Neuronal stem cell (in vitro differentiated cells): Measurements from ENCODE around the gene CNIH2.
"Not testable (repeated sequence)": the region's sequence is repeated elsewhere in the genome, so short reads cannot be mapped to it uniquely, and the experiment has no call there.

Source experiments
- DNase-seq: peaks from one replicate; pipeline ENCODE4 v3.0.0-alpha.2; 2013; ENCODE audit warnings: low spot score
- H2AFZ ChIP-seq: one replicate; pipeline ENCODE4 v1.6.1; 2013; ENCODE audit warnings: mild to moderate bottlenecking, low read length, inconsistent platforms
- H2AK5ac ChIP-seq: 2 replicates; pipeline ENCODE4 v1.6.1; 2013; ENCODE audit warnings: low read depth, mild to moderate bottlenecking, inconsistent platforms, low read length, moderate library complexity, mixed read lengths
- H2BK120ac ChIP-seq: 2 replicates; pipeline ENCODE4 v1.6.1; 2013; ENCODE audit warnings: low read depth, mild to moderate bottlenecking, inconsistent platforms, low read length, moderate library complexity, mixed read lengths
- H2BK12ac ChIP-seq: one replicate; pipeline ENCODE4 v1.6.1; 2013; ENCODE audit warnings: low read length, inconsistent platforms
- H2BK15ac ChIP-seq: 2 replicates; pipeline ENCODE4 v1.6.1; 2013; ENCODE audit warnings: mild to moderate bottlenecking, low read length, inconsistent platforms, mixed read lengths
- H2BK5ac ChIP-seq: one replicate; pipeline ENCODE4 v1.6.1; 2013; ENCODE audit warnings: inconsistent platforms, mild to moderate bottlenecking, low read length, moderate library complexity
- H3K14ac ChIP-seq: one replicate; pipeline ENCODE4 v1.6.1; 2013; ENCODE audit warnings: low read length, inconsistent platforms
- H3K18ac ChIP-seq: 2 replicates; pipeline ENCODE4 v1.6.1; 2013; ENCODE audit warnings: low read length, inconsistent platforms
- H3K23ac ChIP-seq: 2 replicates; pipeline ENCODE4 v1.6.1; 2013; ENCODE audit warnings: low read depth, mild to moderate bottlenecking, mixed read lengths, low read length, inconsistent platforms; ENCODE audit not compliant: poor library complexity
- H3K27ac ChIP-seq: replicated peaks from 3 replicates; pipeline ENCODE4 v1.5.1; 2013; ENCODE audit warnings: low read length, inconsistent platforms
- H3K27me3 ChIP-seq, 3 experiments: 2 replicates each; pipeline ENCODE4 v1.6.1; 2013; ENCODE audit warnings: low read length in 3 of 3, mild to moderate bottlenecking in 2 of 3, inconsistent platforms in 1 of 3, low read depth in 1 of 3, mixed read lengths in 1 of 3, moderate library complexity in 1 of 3; ENCODE audit not compliant: control insufficient read depth in 3 of 3, insufficient read depth in 3 of 3
- H3K36me3 ChIP-seq, 2 donors: replicated peaks in 1 of 2; 2 replicates each; pipeline ENCODE4 v1.6.1; 2013; ENCODE audit warnings: low read length in 2 of 2; ENCODE audit not compliant: control insufficient read depth in 2 of 2, insufficient read depth in 2 of 2
- H3K4ac ChIP-seq: 2 replicates; pipeline ENCODE4 v1.6.1; 2013; ENCODE audit warnings: inconsistent platforms, mild to moderate bottlenecking, low read length, moderate library complexity
- H3K4me1 ChIP-seq, 2 donors: 1 replicate in 1 of 2; 2 replicates in 1 of 2; pipeline ENCODE4 v1.6.1; 2013; ENCODE audit warnings: low read length in 2 of 2, low read depth in 1 of 2; ENCODE audit not compliant: control insufficient read depth in 2 of 2, insufficient read depth in 1 of 2
- H3K4me2 ChIP-seq: one replicate; pipeline ENCODE4 v1.6.1; 2013; ENCODE audit warnings: mild to moderate bottlenecking, low read length, inconsistent platforms; ENCODE audit not compliant: insufficient read depth, poor library complexity, severe bottlenecking
- H3K4me3 ChIP-seq, 2 donors: 2 replicates each; pipeline ENCODE4 v1.5.1; 2013; ENCODE audit warnings: low read length in 2 of 2, mild to moderate bottlenecking in 2 of 2, inconsistent platforms in 1 of 2, moderate library complexity in 1 of 2
- H3K79me1 ChIP-seq: one replicate; pipeline ENCODE4 v1.6.1; 2013; ENCODE audit warnings: low read depth, mild to moderate bottlenecking, inconsistent platforms, low read length, moderate library complexity
- H3K9ac ChIP-seq: one replicate; pipeline ENCODE4 v1.6.1; 2013; ENCODE audit warnings: mild to moderate bottlenecking, low read depth, low read length, inconsistent platforms; ENCODE audit not compliant: poor library complexity
- H3K9me3 ChIP-seq, 2 donors: replicated peaks in 1 of 2; 2 replicates each; pipeline versions ENCODE3 to v1.6.1; 2013; ENCODE audit warnings: low read length in 2 of 2, mild to moderate bottlenecking in 2 of 2, inconsistent platforms in 1 of 2, low read depth in 1 of 2, mixed read lengths in 1 of 2, moderate library complexity in 1 of 2; ENCODE audit not compliant: control insufficient read depth in 2 of 2, insufficient read depth in 1 of 2
- H4K8ac ChIP-seq: one replicate; pipeline ENCODE4 v1.6.1; 2013; ENCODE audit warnings: low read depth, mild to moderate bottlenecking, inconsistent platforms, low read length, moderate library complexity
- H4K91ac ChIP-seq: one replicate; pipeline ENCODE4 v1.6.1; 2013; ENCODE audit warnings: low read length, low read depth, mild to moderate bottlenecking, inconsistent platforms; ENCODE audit not compliant: poor library complexity
- WGBS, 2 donors: extraction: QIAGEN DNeasy Blood & Tissue Kit; methylation state at CpG; one replicate each; pipeline ENCODE4 v1.1.7; 2013; ENCODE audit warnings: missing lambda C conversion rate in 2 of 2, mixed read lengths in 1 of 2; ENCODE audit not compliant: insufficient read length in 2 of 2, insufficient replicate concordance in 1 of 2; ENCODE audit errors: extremely low coverage in 2 of 2; 5-methylcytosine and 5-hydroxymethylcytosine counted together

CNIH2 gene

GRCh38 chr11:66247801-66248200 is 30.2 kb upstream of the CNIH2 start:
- Histone ChIP-seq H2BK5ac (no peak overlapping the region), H3K79me1 (peaks cover 3% of the 10 kb centered on the region), H2BK12ac (no peak overlapping the region), H3K9me3 (no peaks in the 10 kb centered on the region), H3K14ac (no peak overlapping the region), H3K27ac (no peak overlapping the region), H3K4me1 (peaks cover 0 to 5% of the 10 kb centered on the region in 2 donors), H2AK5ac (no peak overlapping the region), H3K4me2 (no peak overlapping the region), H3K23ac (no peak overlapping the region), H4K91ac (no peak overlapping the region), H2AFZ (no peak overlapping the region), H3K18ac (no peak overlapping the region), H3K27me3 (no peaks in the 10 kb centered on the region), H3K4ac (no peak overlapping the region), H3K9ac (no peak overlapping the region), H2BK15ac (no peak overlapping the region), H3K4me3 (no peak overlapping the region), H2BK120ac (no peak overlapping the region), H3K36me3 (peaks cover 2 to 19% of the 10 kb centered on the region in 2 donors), H4K8ac (no peak overlapping the region)
- WGBS, 2 donors: no CpG with 5 or more reads among the region's 3 CpGs
- no peak for DNase-seq

GRCh38 chr11:66248903-66249302 is 29.1 kb upstream of the CNIH2 start:
- Histone ChIP-seq H3K18ac (no peak overlapping the region), H3K4me3 (no peak overlapping the region), H3K36me3 (peaks cover 2 to 17% of the 10 kb centered on the region in 2 donors), H2AK5ac (no peak overlapping the region), H3K27ac (no peak overlapping the region), H3K4me2 (no peak overlapping the region), H2BK120ac (no peak overlapping the region), H2BK12ac (no peak overlapping the region), H3K9me3 (no peaks in the 10 kb centered on the region), H3K4ac (no peak overlapping the region), H3K4me1 (peaks cover 1 to 4% of the 10 kb centered on the region in 2 donors), H2AFZ (no peak overlapping the region), H4K8ac (no peak overlapping the region), H3K14ac (no peak overlapping the region), H4K91ac (no peak overlapping the region), H2BK5ac (no peak overlapping the region), H3K23ac (no peak overlapping the region), H3K79me1 (peaks cover 3% of the 10 kb centered on the region), H3K9ac (no peak overlapping the region), H2BK15ac (no peak overlapping the region), H3K27me3 (no peaks in the 10 kb centered on the region)
- no peak for DNase-seq
- WGBS, 2 donors: no CpG with 5 or more reads among the region's 6 CpGs

GRCh38 chr11:66251809-66252208 is 26.2 kb upstream of the CNIH2 start:
- no peak overlapping the region for H3K4me2 ChIP-seq
- H3K27me3 ChIP-seq: no peaks in the 10 kb centered on the region
- no peak overlapping the region for H4K91ac ChIP-seq
- H2BK5ac ChIP-seq: no peak overlapping the region
- no peak overlapping the region for H3K27ac ChIP-seq
- no peak overlapping the region for H2BK12ac ChIP-seq
- no peak overlapping the region for H3K4ac ChIP-seq
- WGBS, 2 donors: no CpG with 5 or more reads among the region's 7 CpGs
- no peak overlapping the region for H2BK15ac ChIP-seq
- H3K18ac ChIP-seq: no peak overlapping the region
- DNase-seq: no peak
- H3K79me1 ChIP-seq: peaks cover 3% of the 10 kb centered on the region
- H4K8ac ChIP-seq: no peak overlapping the region
- no peak overlapping the region for H3K4me3 ChIP-seq
- H3K36me3 ChIP-seq: peaks cover 2 to 12% of the 10 kb centered on the region in 2 donors
- H3K9ac ChIP-seq: no peak overlapping the region
- no peaks in the 10 kb centered on the region for H3K9me3 ChIP-seq
- peaks cover 3 to 4% of the 10 kb centered on the region in 2 donors for H3K4me1 ChIP-seq
- H2BK120ac ChIP-seq: no peak overlapping the region
- no peak overlapping the region for H3K14ac ChIP-seq
- no peak overlapping the region for H3K23ac ChIP-seq
- no peak overlapping the region for H2AK5ac ChIP-seq
- H2AFZ ChIP-seq: no peak overlapping the region

GRCh38 chr11:66253081-66253480 is 24.9 kb upstream of the CNIH2 start:
- not testable (repeated sequence) for H3K9ac ChIP-seq, H2BK5ac ChIP-seq, H4K91ac ChIP-seq, H3K18ac ChIP-seq, H3K4me2 ChIP-seq, H3K27ac ChIP-seq, H2BK12ac ChIP-seq, H2AFZ ChIP-seq, DNase-seq, H2BK120ac ChIP-seq, H3K4me3 ChIP-seq, H3K27me3 ChIP-seq, H4K8ac ChIP-seq, H3K4ac ChIP-seq, H3K9me3 ChIP-seq, H3K4me1 ChIP-seq, H2AK5ac ChIP-seq, H3K23ac ChIP-seq, H2BK15ac ChIP-seq, H3K14ac ChIP-seq, H3K79me1 ChIP-seq
- peaks cover 2 to 12% of the 10 kb centered on the region in 2 donors for H3K36me3 ChIP-seq
- no CpG with 5 or more reads among the region's 6 CpGs for WGBS, 2 donors
